Heart right ventricle (tissue), 16 donors: ENCODE results near the gene PTGES3L. TPM values are rescaled to one million over a fixed set of nuclear protein-coding genes. Genes with fewer than 3 reads are reported as not detected.
"Not testable (repeated sequence)": the region's sequence is repeated elsewhere in the genome, so short reads cannot be mapped to it uniquely, and the experiment has no call there.

Experiments
- ATAC-seq, 8 donors: fragments of 200-7000 bp; cut with Tn5 transposase; one replicate each; pipeline ENCODE4 v1.9.1; 2020; ENCODE audit warnings: mild to moderate bottlenecking in 8 of 8, moderate library complexity in 8 of 8, moderate number of reproducible peaks in 1 of 8
- DNase-seq, 2 donors: peaks; one replicate each; pipeline ENCODE4 v3.0.0-alpha.2; 2020
- H3K27ac ChIP-seq, 10 donors: fragments of 200-600 bp; sonication (generic) in 2 of 10; one replicate each; pipeline versions ENCODE4 v1.5.0 to v1.8.0; 2020 to 2022; ENCODE audit warnings: mild to moderate bottlenecking in 3 of 10
- H3K27me3 ChIP-seq, 7 donors: fragments of 200-600 bp; one replicate each; pipeline ENCODE4 v1.8.0; 2021 to 2022; ENCODE audit warnings: mild to moderate bottlenecking in 2 of 7
- H3K36me3 ChIP-seq, 9 donors: fragments of 200-600 bp; sonication (generic) in 1 of 9; one replicate each; pipeline versions ENCODE4 v1.5.0 to v1.8.0; 2020 to 2022; ENCODE audit warnings: mild to moderate bottlenecking in 2 of 9
- H3K4me1 ChIP-seq, 9 donors: fragments of 200-600 bp; sonication (generic) in 1 of 9; one replicate each; pipeline versions ENCODE4 v1.5.0 to v1.8.0; 2020 to 2022; ENCODE audit warnings: mild to moderate bottlenecking in 4 of 9
- H3K4me3 ChIP-seq, 10 donors: fragments of 200-600 bp; sonication (generic) in 2 of 10; one replicate each; pipeline versions ENCODE4 v1.5.0 to v1.8.0; 2020 to 2022; ENCODE audit warnings: mild to moderate bottlenecking in 7 of 10, moderate library complexity in 2 of 10
- H3K9me3 ChIP-seq, 11 donors: fragments of 200-600 bp in 10 of 11; sonication (generic) in 2 of 11; one replicate each; pipeline versions ENCODE4 v1.5.0 to v1.8.0; 2013 to 2022; ENCODE audit warnings: mild to moderate bottlenecking in 2 of 11, control low read depth in 1 of 11, moderate library complexity in 1 of 11
- CTCF ChIP-seq, 9 donors: fragments of 200-600 bp; sonication (generic) in 2 of 9; IDR thresholded peaks; one replicate each; pipeline versions ENCODE4 v1.5.0 to v1.8.0; 2021 to 2022; ENCODE audit warnings: antibody characterized with exemption in 9 of 9, mild to moderate bottlenecking in 5 of 9, moderate library complexity in 1 of 9
- WGBS, 2 donors: extraction: QIAGEN DNeasy Blood & Tissue Kit; methylation state at CpG; one replicate each; pipeline ENCODE4 v1.1.7; 2013; ENCODE audit warnings: inconsistent platforms in 1 of 2; 5-methylcytosine and 5-hydroxymethylcytosine counted together
- intact Hi-C, 10 donors: fragments of 100-400 bp; cut with DNase I; formaldehyde crosslinking; loops; one replicate each; pipeline versions ENCODE4 v1.11.1 to v1.14.2; 2022
- polyA plus RNA-seq, 2 donors: library from polyadenylated mRNA; stranded (reverse); fragments of 200-250 nt; gene quantifications; one replicate each; pipeline ENCODE4 v1.2.3, GENCODE V29; 2013
- total RNA-seq, 10 donors: library from RNA; stranded (reverse); fragmentation: NEBNext Ultra II Directional in 3 of 10; extraction: Animal tissue kit (Norgen Biotek cat#: 25700) in 3 of 10; gene quantifications; one replicate each; pipeline versions ENCODE4 v1.2.1 to v1.2.4, GENCODE V29; 2021 to 2023
- donor health status: Arrhythmogenic right ventricular cardiomyopathy.
- donor health status: ischemic (EF 13 %, LVEDD 7.1; RV severe dilation, severe dysfunction).
- donor health status: healthy with polysubstance abuse.
- donor health status: DM: no; HTN: yes; CAD: no.
- donor health status: DM: no; HTN: no; CAD: no.
- donor health status: ischemic (EF 25% LVEDD 6.9; RV normal size, moderate dysfunction).
- donor health status: ischemic (EF 25% LVEDD 5.7; RV mildly dilated, moderate dysfunction).
- donor health status: healthy.
- donor health status: DM: yes; HTN: yes; CAD: no.
- donor health status: Ischemic cardiomyopathy.
- donor health status: ischemic (EF 35%, LVEDD 5.7; RV mildly dilated, moderate dysfunction).
- donor health status: nonischemic (EF 11% LVEDD 7.7; RV severe dilation, severe dysfunction).
- donor health status: DM: yes; HTN: yes; CAD: no.
- donor health status: PGD.
- donor health status: ischemic (EF 29% LVEDD 5.4; RV normal size, mild dysfunction).
- donor health status: nonischemic (EF 23%, LVEDD 6.1; RV moderate dilation, normal function).

PTGES3L gene
- total and polyA plus RNA-seq, 12 donors: 33.9 to 58.8 (median 40.5) TPM

GRCh38 chr17:42937712-42938596 is 41.9 kb downstream of the PTGES3L start:
- DNase-seq (peak in 1 of 2 donors; percentile 23), ATAC-seq (peak; percentile 59 to 80 (median 76))
- no peaks in the 10 kb centered on the region for H3K36me3 ChIP-seq
- intact Hi-C loops: loop anchor here in 9 of 10 donors (1.0 to 10.0 kb wide), 7 partner anchors 21 to 223 kb away; partner anchors contain the start of gene AOC2 (in 1 of the 9)
- H3K4me3 ChIP-seq: no peak overlapping the region
- peak; percentile 41 to 80 (median 69) for TF ChIP-seq CTCF (IDR thresholded peaks at IDR 0.05)
- no peak overlapping the region for H3K27ac ChIP-seq
- 34 to 36% methylated on average over 9 of the region's 9 CpGs for WGBS, 2 donors
- no peaks in the 10 kb centered on the region for H3K9me3 ChIP-seq
- H3K4me1 ChIP-seq: peaks cover 0 to 3% (median 0%) of the 10 kb centered on the region in 9 donors
- peaks cover 0 to 4% (median 0%) of the 10 kb centered on the region in 7 donors for H3K27me3 ChIP-seq

- ATAC-seq: no peak
- H3K4me3 ChIP-seq: no peak overlapping the region
- H3K27me3 ChIP-seq: no peaks in the 10 kb centered on the region
- H3K36me3 ChIP-seq: no peaks in the 10 kb centered on the region
- peaks cover 4 to 27% (median 12%) of the 10 kb centered on the region in 9 donors for H3K4me1 ChIP-seq
- 94 to 97% methylated on average over 1 of the region's 1 CpG for WGBS, 2 donors
- no peak for TF ChIP-seq CTCF (IDR thresholded peaks at IDR 0.05)
- DNase-seq: no peak
- H3K27ac ChIP-seq: peak overlapping the region in 3 of 10 donors; percentile 38 to 78 (median 63)
- intact Hi-C loops: loop anchor here in 7 of 10 donors (1.0 to 10.0 kb wide), 7 partner anchors 37 to 205 kb away; partner anchors contain the start of gene AOC2 (in 1 of the 7)
- H3K9me3 ChIP-seq: no peaks in the 10 kb centered on the region
Observed at GRCh38 chr17:42929497-42929844, 50.4 kb downstream of the PTGES3L start.

- Histone ChIP-seq H3K27ac (peak overlapping the region in 7 of 10 donors; percentile 17 to 78 (median 45)), H3K4me1 (peaks cover 4 to 27% (median 12%) of the 10 kb centered on the region in 9 donors), H3K36me3 (no peaks in the 10 kb centered on the region), H3K27me3 (no peaks in the 10 kb centered on the region), H3K9me3 (no peaks in the 10 kb centered on the region), H3K4me3 (no peak overlapping the region)
- intact Hi-C loops: loop anchor here in 7 of 10 donors (1.0 to 10.0 kb wide), 7 partner anchors 37 to 204 kb away; partner anchors contain the start of gene AOC2 (in 1 of the 7)
- DNase-seq (peak in 1 of 2 donors; percentile 52), ATAC-seq (peak; percentile 77 to 97 (median 95))
- peak; percentile 41 to 78 (median 72) for TF ChIP-seq CTCF (IDR thresholded peaks at IDR 0.05)
- WGBS, 2 donors: 35 to 46% methylated on average over 9 of the region's 9 CpGs
Observed at GRCh38 chr17:42928714-42929496, 51.0 kb downstream of the PTGES3L start.

GRCh38 chr17:42924891-42925290 is 55.0 kb downstream of the PTGES3L start:
- no peaks in the 10 kb centered on the region for H3K27me3 ChIP-seq
- WGBS, 2 donors: 44 to 55% methylated on average over 5 of the region's 5 CpGs
- ATAC-seq (no peak), DNase-seq (no peak)
- H3K9me3 ChIP-seq: no peaks in the 10 kb centered on the region
- no peaks in the 10 kb centered on the region for H3K36me3 ChIP-seq
- H3K4me1 ChIP-seq: peaks cover 7 to 57% (median 43%) of the 10 kb centered on the region in 9 donors
- no peak for TF ChIP-seq CTCF (IDR thresholded peaks at IDR 0.05)
- intact Hi-C loops: loop anchor here in 3 of 10 donors (5.0 to 10.0 kb wide), 4 partner anchors 33 to 200 kb away; no protein-coding TSS in a partner anchor
- H3K4me3 ChIP-seq: no peak overlapping the region
- H3K27ac ChIP-seq: peak overlapping the region in 1 of 10 donors; percentile 44

- H3K27ac ChIP-seq: peak overlapping the region in 5 of 10 donors; percentile 1 to 68 (median 30)
- intact Hi-C loops: loop anchor here in 1 of 10 donors (10.0 kb wide), 1 partner anchor 199 kb away; no protein-coding TSS in a partner anchor
- H3K4me3 ChIP-seq, DNase-seq, H3K9me3 ChIP-seq, H3K36me3 ChIP-seq, ATAC-seq, H3K27me3 ChIP-seq: not testable (repeated sequence)
- H3K4me1 ChIP-seq: peaks cover 0 to 56% (median 32%) of the 10 kb centered on the region in 9 donors
- 92 to 96% methylated on average over 7 of the region's 7 CpGs for WGBS, 2 donors
Observed at GRCh38 chr17:42923472-42923871, 56.4 kb downstream of the PTGES3L start.
